NOMO-1 treated with DMSO at 0.1 percent for 48 hours (cell line): ENCODE measurements around the gene KCNQ4.

ENCODE experiments used
- DNase-seq: peaks from one replicate; lab custom pipeline; 2025; ENCODE audit not compliant: unreplicated experiment; lab: John Stamatoyannopoulos, UW

The KCNQ4 gene

DNA sequence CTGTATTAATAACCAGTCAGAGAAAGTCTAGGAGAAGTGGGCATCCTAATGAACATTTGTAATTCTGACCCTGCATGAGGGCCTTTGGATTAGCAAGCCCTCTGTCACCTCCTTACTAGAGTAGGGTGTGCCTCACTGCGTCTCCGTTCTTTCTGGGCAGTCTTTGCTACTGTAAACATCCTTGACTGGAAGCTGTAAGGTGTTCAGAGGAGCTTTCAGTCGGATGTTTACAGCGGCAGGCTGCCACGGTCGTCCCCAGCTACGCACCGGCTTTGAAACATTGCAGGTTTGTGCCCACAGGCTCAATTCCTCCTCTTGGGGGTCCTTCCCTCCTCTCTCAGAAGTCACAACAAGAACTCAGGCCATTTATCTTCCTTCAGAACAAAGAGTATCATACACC is 29.4 kb upstream of the KCNQ4 start:
- DNase-seq, result no peak

DNA sequence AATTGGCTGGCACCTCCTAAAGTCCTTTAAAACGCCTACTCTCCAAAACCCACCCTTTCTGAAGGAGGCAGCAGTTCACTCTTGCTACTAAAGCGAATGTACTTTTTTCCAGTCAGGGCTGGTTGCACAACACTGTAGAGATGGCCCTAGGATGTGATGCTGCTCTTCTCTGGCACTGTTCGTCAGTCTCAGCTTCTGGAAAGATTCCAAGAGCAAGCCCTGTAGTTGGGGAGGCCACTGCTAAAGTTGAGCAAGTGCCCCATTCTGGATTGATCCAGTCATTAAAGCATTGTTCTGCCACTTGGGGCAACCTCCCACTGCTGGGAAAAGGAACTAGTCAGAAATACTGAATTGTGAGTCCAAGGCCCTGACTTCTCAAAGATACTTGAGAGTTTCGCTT is 28.5 kb upstream of the KCNQ4 start:
- DNase-seq, result no peak

DNA sequence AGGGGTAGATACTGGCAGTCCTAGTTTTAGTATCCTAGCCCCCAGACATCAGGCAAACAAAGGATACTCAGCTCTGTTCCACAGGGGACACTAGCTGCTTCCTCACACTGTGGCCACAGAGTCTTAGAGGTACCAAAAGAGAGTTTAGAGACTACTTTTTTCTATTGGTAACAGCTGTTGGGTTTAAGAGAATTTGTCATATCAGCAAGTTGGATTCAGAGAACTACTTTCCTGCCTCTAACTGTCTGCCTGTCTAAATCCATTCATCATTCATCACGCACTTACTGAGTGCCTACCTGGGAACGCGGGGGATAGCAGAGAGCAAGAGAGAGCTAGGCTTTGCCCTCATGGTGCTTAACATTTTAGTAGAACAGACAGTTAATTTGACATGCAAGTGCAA is 27.1 kb upstream of the KCNQ4 start:
- no peak for DNase-seq

DNA sequence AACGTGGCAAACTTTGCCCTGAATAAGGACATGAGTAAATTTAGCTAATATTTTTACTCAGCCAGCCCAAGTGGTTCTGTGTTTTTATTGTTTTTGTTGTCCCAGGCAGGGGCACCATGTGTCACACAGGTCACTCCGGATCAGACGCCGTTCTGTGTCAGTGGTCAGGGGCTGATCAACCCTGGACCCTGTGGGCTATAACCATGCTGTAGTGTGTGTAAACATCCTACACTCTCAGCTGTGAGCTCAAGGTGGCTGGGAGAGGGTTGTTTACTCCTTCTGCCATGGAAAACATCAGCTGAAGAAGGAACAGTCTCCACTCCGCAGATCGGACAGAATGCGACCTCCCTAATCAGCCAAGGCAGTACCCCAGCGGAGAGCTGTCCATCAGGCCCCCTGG is 26.5 kb upstream of the KCNQ4 start:
- DNase-seq, result no peak

DNA sequence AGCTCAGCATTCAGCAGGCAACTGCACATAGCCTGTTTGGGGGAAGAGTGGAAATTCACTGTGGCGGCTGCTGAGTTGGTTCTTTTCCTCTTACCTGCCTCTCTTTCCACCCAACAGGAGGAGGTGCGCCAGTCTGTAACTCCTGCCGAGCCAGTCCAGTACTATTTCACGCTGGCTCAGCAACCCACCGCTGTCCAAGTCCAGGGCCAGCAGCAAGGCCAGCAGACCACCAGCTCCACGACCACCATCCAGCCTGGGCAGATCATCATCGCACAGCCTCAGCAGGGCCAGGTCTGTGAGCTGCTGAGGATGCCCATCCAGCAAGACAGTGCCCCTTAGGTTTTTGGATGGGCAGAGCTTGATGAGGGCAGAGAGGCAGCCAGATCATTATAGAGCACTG is 25.6 kb upstream of the KCNQ4 start:
- no peak for DNase-seq

DNA sequence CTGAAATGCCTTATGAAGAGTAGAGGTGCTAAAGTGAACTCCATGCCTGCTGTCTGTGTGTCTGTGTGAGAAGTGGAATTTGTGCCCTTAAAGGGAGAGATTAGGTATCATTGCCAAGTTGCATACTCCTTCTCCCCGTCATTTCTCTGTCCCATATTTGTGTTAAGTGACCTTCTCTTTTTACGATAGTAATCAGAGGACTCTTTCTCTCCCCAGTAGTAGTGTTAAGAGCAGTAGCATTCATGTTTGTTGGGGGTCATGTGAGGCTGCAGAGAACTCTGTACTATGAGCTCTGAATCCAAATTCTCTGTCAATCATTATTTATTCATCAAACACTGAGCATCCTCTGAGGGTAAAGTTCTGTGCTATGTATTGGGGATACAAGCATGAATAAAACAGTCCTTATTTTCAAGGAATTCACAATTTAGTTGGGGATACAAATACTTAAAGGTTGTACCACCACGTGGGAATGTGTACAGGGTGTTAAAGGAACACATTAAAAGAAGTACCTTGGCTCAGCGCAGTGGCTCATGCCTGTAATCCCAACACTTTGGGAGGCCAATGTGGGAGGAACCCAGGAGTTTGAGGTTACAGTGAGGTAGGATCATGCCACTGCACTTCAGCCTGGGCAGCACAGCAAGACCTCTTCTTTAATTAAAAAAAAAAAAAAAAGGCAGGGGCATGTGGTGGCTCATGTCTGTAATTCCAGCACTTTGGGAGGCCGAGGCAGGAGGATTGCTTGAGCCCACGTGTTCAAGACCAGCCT is 24.8 kb upstream of the KCNQ4 start:
- no peak for DNase-seq

DNA sequence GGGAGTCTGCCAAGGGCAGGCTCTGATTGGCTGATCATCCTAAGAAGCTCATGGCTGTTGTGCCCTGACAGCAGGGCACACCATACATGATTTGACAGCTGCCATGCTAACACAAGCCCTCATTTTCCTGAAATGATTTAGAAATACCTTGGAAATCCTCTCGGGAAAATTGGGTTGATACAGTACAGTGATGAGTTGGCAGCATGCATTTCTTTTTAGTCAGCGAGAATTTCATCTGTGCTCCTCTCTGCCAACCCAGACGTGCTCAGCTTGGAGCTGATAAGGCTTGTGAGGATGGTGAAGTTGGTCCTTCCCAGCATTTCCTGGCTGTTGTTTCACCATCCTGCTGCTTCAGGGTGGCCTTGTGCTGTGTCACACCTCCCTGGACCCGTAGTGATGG is 22.6 kb upstream of the KCNQ4 start:
- DNase-seq, result no peak

DNA sequence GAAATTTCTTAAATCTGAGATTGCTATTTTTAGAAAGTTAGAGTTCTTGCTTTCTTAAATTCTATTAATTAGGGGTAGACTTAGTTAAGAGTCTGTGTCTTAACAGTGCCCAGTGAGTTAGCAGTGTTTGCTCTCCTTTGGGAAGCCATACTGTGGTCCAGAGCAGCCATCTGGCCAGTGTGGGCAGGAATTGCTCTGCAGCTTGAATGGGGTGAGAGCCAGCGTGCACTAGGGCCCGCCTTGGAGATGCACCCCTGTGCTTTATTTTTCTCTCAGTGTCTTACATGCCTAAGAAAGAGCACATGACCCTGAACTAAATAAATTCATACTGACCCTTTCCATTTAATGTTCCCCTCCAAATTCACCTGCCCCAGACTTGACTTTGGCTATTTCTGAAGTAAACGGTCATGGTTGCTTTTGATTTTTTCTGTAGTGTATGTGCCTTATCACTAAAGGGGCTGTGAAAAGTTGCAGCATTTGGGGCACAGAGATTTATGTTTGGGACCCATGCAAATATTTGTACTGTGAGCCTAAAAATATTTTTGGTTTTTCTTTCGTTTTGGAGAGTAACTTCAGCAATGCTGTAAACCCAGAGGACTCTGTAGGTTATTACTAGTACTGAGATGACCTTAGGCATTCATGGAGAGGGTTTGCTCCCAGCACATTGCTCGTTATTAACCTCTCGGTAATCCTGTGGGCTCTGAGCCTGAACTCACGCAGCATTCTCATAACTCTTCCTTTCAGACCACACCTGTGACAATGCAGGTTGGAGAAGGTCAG is 21.3 kb upstream of the KCNQ4 start:
- no peak for DNase-seq

DNA sequence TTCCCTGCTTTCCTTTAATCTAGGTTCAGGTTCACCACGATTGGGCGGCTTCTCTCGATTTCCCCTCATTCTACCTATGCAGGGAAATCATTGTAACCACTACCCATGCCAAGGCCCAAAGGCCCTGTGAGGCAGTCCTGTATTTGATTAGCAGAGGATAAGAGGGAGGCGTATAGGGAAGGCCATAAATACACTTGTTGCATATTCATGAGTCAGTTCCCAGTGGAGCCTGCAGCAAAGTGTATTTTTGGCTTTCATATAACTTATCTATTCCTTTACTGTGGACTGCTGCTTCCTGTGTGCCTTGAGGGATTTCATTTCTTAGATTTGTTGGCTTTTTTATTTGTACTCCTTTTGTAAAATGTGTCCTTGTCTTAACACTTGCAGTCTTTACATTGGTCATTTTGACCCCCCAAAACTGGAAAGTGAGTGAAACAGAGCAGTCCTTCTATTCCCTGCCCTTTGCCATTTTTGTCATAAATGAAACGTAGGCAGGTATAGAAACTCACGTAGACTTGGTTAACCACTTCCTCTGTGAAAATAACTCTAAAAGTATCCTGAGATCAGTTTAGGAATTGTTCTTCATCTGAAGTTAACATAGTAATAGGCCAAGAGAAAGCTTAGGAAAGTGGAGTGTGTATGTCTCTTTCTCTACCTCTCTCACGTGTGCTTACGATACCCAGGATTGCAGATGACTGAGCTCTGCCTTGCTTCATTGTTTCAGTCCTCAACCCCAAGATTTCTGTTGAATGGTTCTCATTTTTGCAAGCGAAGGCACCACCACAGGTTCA is 19.6 kb upstream of the KCNQ4 start:
- no peak for DNase-seq

DNA sequence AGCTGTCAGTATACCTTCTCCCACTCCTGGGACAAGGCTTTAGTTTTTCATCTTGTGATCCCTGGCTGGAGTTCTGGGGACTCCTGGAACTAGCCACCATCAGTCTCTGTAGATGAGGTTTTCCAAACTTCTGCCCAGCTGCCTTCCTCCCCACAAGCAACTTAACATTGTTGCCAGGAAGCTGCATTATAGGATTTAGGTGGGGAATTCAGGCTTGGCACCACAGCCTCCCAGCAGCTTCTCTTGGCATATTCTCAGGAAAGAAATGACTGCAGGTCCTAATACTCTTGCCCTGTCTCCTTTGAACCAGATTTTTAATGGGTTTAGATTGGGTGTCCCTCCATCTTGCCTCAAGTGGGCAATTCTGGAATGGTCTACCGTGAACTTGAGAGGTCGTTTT is 18.6 kb upstream of the KCNQ4 start:
- no peak for DNase-seq

DNA sequence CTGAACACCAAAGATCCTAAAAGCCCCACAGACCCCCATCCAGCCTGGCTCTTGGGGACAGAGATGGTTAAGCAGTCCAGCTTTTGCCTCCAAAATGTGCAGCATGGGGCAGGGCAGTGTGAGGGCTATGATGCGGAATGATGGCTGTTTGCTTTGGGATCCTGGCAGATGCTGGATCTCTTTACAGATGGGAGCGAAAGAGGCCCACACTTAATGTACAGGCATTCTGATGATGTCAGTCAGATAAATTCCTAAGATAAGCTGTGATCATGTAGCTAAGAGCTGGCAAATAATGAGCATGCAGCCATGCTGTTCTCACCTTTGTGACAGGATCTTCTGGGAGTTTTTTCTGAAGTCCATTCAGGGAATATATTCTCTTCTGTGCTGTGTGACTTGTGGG is 17.6 kb upstream of the KCNQ4 start:
- no peak for DNase-seq

DNA sequence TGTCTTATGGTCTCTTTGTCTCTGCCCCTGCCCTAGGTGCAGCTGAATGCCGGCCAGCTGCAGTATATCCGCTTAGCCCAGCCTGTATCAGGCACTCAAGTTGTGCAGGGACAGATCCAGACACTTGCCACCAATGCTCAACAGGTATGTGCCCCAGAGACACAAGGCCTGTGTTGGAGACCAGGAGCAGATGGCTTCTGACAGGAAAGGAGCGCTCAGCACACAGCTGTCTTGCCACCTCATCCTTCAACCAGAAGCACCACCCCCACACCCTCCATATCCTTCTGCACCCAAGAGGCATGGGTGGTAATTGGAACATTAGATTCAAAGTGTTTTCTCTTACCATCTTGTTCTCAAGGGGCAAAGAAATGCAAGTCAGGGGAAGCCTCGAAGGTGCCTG is 17.0 kb upstream of the KCNQ4 start:
- no peak for DNase-seq

DNA sequence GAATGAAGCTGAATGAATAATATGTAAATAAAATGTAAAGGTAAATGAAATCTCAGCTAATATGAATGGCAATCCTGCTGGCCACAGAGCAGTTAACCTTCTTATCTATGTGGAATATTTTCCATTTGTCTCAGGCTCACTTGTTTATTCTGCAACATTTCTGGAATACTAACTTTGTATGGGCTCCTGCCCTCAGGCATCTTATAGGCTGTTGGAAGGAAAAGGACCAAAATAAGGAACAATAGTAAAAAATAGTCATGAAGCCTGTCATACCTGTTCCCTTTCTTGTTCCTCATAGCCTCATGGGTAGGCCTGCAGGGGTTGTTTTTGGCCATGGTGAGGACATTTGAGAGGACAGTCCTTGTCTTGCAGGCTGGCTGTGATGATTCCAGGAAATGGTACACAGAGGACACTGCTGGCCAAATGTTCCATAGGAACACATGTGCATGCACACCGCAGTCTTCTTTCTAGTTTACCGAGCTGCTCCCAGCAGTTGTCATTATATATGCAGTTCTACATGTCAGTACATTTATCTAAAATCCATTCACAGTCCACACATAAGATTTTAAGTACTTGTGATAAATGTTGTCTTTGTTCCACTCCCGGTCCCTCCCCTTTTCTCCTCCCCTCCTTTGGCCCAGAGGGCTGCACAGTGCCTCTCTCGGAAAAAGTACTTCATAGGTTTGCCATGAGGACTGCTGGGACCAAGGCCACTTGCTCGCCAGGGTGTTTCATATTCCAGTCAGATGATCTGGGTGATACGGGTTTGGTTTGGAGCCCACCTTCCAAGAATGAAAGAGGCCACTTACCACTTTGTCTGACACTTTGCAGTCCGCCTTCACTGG is 15.2 kb upstream of the KCNQ4 start:
- no peak for DNase-seq

DNA sequence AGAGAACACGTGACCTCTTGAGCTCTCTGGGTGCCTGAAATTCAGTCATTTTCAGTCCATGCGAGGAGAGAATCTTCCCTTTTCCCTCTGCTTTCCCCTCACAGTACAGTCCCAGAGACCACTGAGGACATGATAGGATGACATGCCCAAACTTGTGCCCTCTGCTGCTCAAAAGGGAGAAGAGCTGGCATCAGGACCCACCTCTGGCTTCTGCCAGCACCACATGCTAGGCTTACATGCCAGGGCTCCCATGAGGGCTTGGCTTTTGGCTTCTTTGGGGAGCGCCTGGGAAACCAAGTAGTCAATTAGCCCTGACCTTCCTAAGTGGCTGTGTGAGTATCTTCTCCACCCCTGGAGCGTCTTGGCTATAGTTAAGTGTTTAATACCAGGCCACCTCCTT is 13.8 kb upstream of the KCNQ4 start:
- no peak for DNase-seq

DNA sequence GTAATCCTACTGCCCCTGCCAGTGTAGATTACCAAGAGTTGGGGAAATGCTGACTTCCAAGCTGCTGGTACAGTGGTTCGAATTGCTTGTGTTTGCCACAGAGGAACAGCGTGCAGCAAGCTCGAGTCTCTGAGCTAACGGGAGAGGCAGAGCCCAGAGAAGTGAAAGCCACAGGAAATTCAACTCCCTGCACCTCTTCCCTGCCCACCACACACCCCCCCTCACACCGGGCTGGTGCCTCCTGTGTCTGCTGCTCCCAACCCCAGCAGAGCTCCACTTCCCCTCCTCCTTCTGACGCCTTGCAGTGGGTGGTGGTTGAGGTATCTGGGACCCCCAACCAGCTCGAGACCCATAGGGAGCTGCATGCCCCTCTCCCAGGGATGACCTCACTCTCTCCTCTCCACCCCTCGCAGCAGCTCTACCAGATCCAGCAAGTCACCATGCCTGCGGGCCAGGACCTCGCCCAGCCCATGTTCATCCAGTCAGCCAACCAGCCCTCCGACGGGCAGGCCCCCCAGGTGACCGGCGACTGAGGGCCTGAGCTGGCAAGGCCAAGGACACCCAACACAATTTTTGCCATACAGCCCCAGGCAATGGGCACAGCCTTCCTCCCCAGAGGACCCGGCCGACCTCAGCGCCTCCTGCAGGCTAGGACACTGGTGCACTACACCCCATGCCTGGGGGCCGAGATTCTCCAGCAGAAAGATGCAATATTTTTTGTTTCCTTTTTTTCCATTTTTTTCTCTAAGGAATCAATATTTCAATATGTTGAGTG is 13.1 kb upstream of the KCNQ4 start:
- DNase-seq, result no peak

DNA sequence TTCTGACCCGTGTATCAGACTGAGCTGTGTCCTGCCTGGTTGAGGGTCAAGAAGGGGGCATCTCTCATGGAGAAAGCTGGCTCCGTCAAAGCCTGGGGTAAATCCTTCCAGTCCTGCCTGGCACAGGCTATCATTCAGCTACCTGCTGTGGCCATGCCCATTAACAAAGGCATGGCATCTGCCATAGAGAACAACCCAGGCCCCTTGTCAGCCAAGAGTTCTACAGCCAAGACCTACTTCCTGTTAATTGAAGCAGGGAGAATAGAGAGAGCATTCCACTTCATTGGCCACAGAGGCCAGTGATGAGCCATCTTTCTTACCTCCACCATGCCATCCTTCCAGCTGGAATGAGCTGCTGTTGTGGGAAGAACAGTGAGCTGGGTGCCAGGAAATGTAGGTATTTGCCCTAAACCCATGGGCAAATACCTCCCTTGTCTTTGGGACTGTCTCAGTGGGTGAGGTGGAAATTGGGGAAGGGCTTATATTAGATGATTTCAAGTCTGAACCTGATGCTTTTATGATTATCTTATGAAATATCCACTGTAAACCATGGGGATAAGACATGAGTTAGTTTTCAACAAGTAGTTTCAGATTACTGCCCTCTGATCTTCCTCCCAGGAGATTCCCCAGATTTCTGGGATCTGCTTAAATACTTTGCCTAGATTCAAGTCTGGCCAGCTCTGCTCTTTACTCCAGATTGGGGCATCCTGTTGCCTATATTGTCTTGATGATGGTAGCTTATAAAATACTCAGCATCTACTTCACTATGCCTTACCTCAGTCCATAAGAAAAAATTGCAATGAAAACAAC is 11.2 kb upstream of the KCNQ4 start:
- DNase-seq, result no peak

DNA sequence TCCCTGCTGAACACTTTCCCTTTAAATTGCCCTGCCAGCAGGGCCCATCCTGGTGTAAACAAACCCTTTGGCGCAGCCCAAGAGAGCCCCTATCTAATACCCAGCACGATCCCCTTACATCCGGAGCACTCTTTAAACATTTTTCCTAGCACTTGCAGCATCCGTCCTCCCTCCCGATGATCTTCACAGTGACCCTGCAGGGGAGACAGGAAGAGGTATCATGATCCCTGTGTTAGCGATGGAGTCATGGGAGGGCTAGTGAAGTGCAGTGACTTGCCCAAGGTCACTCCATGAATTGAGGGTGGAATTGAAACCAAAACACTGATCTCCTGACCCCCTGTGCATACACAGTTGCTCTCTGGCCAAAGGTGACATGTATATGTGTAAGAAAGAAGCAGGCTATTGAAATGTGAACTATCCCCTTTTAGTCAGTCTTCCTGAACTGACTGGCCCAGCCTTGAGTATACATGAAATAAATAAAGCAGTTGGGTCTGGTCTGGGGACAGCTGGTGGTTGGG is 9.8 kb upstream of the KCNQ4 start:
- no peak for DNase-seq

DNA sequence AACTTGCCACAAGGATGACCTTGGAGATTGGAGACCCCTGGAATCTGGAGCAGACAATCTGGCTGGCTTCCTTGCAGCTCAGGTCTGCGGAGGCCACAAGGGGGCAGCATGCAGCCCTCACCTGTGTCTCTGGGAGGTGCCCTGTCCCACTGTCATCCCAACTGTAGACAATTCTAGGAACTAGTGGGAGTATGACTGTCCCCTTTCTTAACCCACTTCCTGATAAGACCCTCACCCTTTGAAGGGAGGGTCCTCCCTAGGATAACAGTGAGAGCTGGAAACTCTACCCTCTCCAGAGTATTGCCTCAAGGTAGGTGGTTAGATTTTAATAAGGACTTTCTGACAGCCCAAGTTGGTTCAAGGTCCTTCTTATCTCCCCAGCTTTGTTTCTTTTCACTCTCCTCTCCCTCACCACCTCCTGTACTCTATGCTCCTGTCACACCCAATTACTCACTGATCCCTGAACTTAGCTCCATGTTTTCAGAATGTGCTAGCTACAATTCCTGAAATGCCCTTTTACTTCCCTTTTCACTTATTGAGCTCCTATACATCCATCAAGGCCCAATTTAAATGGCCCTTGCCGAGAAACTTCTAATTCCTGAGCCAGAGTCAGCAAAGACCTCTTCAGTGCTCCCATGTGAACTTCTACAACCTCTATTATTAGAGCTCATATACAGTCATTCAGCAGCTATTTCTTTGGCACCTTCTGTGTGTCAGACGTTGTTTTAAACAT is 9.2 kb upstream of the KCNQ4 start:
- no peak for DNase-seq
